GM23338 (cell line): ENCODE measurements around the gene SLC8B1.

Experiments used
- CREB1 ChIP-seq: fragments of 250-450 bp; sonication (Bioruptor Pico); IDR thresholded peaks from 2 replicates; pipeline ENCODE4 v1.5.0; 2020; ENCODE audit warnings: low read depth, mild to moderate bottlenecking, moderate library complexity
- CTCF ChIP-seq, 2 experiments: fragments of 200-600 bp in 1 of 2; sonication (generic) in 1 of 2; conservative IDR thresholded peaks; 2 replicates each; pipeline versions ENCODE4 v1.5.1 to v1.6.1; 2016 to 2017; ENCODE audit warnings: antibody characterized with exemption in 2 of 2, low read depth in 2 of 2, mild to moderate bottlenecking in 2 of 2, moderate library complexity in 1 of 2
- EZH2 ChIP-seq: fragments of 200-600 bp; sonication (generic); IDR thresholded peaks from one replicate; pipeline ENCODE4 v1.8.0; 2017; ENCODE audit warnings: antibody characterized with exemption, mild to moderate bottlenecking, low read depth; ENCODE audit not compliant: unreplicated experiment
- EZH2phosphoT487 ChIP-seq: fragments of 200-600 bp; sonication (generic); IDR thresholded peaks from one replicate; pipeline ENCODE4 v1.8.1; 2018; ENCODE audit warnings: antibody characterized with exemption; ENCODE audit not compliant: unreplicated experiment
- JUNB ChIP-seq: IDR thresholded peaks from one replicate; pipeline ENCODE4 v1.6.1; 2016; ENCODE audit warnings: antibody characterized with exemption; ENCODE audit not compliant: unreplicated experiment
- NANOG ChIP-seq: IDR thresholded peaks from 2 replicates; pipeline ENCODE4 v1.6.1; 2016; ENCODE audit warnings: antibody characterized with exemption, borderline replicate concordance
- POLR2AphosphoS5 ChIP-seq: IDR thresholded peaks from 2 replicates; pipeline ENCODE4 v1.6.1; 2016; ENCODE audit warnings: antibody characterized with exemption, low read depth
- REST ChIP-seq: IDR thresholded peaks from one replicate; pipeline ENCODE4 v1.6.1; 2018; ENCODE audit warnings: antibody characterized with exemption; ENCODE audit not compliant: unreplicated experiment
- STAT1 ChIP-seq: IDR thresholded peaks from one replicate; pipeline ENCODE4 v1.6.1; 2016; ENCODE audit warnings: antibody characterized with exemption; ENCODE audit not compliant: unreplicated experiment

GRCh38 chr12:113270709-113271009, 64.2 kb downstream of the SLC8B1 start:
- no peak for TF ChIP-seq NANOG
- TF ChIP-seq CTCF (conservative IDR thresholded peaks at IDR 0.05; ENCODE audit: low read depth in 2 of 2): no peak
- no peak for TF ChIP-seq POLR2AphosphoS5
- TF ChIP-seq EZH2: no peak
- TF ChIP-seq REST: no peak
- no peak for TF ChIP-seq JUNB
- no peak for TF ChIP-seq EZH2phosphoT487
- TF ChIP-seq CREB1 (CRISPR knock-in tag): no peak
- TF ChIP-seq STAT1: no peak
